Ureter (tissue), 1 donor: ENCODE results near the gene CBFA2T3. TPM values are rescaled to one million over a fixed set of nuclear protein-coding genes. Genes with fewer than 3 reads are reported as not detected.

Experiments used
- DNase-seq: peaks from one replicate; pipeline ENCODE4 v3.0.0-alpha.2; 2020; ENCODE audit warnings: low spot score
- total RNA-seq: library from RNA; stranded (reverse); gene quantifications from one replicate; pipeline ENCODE4 v1.2.4, GENCODE V29; 2023
- donor health status: DM: yes; HTN: yes; CAD: no.

Gene CBFA2T3
- total RNA-seq, 1 donor from 2014 or later: 11.2 TPM

DNA sequence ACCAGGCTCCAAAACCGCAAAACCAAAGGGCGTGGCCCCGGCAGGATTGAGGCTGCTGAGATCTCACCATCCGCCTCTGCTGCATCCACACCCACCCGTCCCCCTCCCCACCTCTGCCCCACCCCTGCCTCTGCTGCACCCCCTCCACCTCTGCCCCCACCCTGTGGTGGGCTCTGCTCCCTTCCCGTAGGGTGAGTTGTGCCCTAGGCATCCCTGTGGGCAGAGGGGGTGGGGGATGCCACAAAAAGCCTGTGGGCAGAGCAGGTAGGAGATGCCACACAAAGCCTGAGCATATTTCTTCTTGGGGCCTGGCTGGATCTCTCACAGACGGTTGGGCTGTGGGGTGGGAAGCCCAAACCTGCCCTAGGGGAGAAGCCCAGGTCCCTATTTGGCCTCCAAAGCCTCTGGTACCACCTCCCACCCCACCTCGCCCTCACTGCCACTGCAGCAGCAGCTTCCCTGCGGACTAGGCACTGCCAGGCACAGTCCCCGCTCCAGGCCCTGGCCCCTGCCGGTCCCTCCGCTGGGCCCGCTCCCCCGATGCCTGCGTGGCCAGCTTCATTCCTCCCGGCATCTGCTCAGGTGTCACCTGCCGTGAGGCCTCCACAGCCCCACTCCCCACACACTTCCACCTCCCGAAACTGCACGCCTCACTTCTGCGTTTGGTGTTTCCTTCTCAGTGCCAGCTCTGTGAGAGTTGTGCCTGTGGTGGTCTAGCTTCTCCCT, 99.3 kb downstream of the CBFA2T3 start:
- no peak for DNase-seq

DNA sequence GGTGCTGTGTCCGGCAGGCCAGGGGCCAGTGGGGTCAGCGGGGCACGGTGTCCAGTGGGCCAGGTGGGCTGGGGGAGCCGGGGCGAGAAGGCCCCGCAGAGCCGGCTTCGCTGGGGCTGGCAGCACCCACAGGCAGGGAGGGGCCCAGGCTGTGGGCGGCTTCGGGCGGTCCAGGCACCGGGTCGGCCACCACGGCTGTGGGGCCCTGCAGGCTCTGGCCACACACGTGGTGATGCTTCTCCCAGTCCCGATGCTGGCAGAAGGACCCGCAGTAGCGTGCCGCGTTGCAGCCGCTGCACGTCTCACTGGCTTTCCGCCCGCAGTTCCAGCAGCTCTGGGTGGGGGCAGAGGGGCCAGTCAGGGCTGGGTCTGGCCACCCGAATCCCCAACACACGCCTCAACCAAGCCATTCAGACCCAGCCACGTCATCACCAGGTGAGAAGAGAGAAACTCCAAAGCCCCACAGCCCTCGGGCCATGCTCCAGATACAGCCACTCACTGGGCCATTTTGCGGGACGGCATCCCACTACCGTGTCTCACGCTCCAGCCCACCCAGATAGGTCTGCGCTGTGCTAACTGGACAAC, 100.0 kb downstream of the CBFA2T3 start:
- no peak for DNase-seq

DNA sequence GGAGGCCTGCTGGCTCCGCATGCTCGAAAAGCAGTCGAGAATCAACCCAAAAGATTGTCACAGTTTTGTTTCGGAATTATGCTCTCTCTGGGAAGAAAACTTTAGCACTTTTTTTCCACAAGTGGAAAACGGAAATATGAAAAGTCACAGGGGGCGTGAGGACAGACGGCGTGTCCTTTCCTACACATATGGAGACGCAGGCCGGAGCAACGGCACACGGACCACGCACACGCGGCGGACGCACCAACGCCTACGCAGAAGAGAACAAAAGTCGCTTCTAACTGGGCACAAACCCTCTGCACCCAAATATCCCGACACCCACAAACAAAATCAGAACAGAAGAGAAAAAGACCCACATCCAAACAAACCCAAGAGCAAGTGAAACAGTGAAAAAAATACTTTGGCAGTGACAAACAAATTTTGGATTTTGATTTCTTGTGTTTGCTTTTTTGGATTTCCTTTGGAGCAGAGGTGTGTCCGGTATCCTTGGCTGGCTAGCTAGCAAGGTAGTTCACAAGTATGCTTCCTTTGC, 101.2 kb downstream of the CBFA2T3 start:
- DNase-seq: no peak

DNA sequence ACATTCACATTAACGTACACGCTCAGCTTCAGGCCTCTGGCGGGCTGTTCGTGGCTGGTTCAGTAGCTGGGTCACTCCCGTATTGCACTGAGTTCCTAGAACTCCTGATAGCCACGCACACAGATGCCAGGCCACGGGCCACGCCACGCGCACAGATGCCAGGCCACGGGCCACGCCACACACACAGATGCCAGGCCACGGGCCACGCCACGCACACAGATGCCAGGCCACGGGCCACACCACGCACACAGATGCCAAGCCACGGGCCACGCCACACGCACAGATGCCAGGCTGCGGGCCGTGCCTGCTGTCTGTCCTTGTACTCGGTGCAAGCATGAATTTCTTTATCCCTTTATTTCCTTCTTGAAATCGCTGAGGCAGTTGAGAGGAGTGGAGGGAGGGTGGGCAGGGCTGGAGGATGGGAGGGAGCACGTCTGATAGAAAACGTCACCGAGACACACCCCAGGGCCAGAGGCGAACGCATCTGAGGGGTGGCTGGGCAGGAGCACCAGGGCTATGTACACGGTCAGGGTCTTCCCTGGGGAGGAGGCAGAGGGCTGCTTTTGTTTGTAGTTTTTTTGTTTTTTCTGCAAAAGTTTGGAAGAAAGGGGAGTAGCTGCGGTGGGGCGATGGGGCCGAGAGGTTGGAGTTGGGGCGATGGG, 101.9 kb downstream of the CBFA2T3 start:
- no peak for DNase-seq

DNA sequence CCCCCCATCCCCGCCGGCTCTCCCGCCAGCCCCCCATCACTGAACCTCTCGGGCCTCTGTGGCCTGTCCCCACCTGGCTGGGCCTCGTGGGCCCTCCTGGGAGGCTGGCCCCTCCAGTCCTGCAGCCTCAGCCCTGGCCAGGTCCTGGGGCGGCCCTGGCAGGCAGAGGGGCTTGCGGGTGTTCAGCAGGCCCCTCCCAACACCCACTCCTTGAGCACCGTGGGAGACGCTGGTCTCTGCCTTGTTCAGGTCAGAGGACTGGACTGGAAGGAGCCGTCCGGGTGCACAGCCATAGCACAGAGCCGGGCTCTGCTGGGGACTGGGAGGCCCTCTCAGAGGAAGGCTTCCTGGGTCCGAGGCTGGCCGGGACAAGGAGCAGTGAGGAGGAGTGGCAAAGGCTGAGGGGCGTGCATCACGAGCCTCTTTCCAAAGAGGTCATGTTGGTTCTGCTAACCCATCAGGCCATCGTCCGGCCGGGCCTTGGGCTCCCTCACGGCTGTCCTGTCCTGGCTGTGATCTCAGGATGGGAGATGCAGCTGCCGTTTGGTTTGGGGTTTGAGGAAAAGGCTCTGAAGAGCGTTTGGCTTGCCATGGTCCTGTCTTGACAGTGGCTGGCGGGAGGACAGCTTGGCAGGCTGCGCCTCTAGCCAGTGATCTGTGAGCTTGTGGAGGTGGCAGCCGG, 104.2 kb downstream of the CBFA2T3 start:
- no peak for DNase-seq

DNA sequence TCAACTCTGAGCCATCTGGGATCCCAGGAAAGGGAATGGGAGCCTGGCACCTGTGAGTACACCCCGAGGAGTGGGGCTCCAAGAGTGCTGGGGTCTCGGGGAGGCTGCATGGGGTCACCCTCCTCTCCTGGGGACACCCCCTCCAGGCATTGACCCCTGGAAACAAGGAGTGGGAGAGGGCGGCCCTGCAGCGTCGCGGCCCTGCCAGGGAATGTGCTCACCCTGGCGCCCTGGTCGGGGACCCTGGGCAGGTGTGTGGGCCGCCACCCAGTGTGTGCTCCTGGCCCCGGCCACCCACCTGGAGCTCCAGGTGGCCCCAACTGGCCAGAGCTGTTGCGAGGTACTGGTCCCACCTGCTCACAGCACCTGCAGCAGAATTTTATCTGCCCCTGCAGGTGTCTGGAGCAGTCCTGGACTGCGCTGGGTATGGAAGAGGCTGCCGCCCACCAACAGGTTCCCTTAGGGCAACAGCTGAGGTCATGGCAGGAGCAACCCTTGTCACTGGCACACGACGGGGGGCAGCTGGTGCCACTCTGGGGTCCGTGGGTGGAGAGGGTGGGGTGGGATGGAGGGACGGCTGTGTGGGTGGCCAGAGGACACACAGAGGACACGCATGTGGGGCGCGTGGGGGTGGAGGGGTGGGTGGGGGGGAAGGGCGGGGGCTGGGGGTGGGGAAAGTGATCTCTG, 105.1 kb downstream of the CBFA2T3 start:
- DNase-seq: no peak

DNA sequence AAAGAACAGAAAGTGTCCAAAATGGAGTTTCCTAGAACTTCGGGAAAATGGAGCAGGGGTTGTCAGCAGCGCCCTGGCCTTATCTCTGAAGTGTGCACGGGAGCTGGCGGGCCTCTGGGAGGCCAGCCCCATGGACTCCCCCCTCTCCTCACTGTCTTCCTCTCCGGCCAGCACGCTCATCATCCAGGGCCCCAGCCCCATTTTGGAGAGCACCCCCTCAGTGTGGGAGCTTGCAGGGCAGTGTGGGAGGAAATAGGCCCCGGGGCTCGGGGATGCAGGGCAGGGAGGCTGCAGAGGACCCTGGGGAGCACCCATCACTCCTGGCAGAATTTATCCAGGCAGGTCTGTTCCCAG, 105.7 kb downstream of the CBFA2T3 start:
- DNase-seq: no peak

DNA sequence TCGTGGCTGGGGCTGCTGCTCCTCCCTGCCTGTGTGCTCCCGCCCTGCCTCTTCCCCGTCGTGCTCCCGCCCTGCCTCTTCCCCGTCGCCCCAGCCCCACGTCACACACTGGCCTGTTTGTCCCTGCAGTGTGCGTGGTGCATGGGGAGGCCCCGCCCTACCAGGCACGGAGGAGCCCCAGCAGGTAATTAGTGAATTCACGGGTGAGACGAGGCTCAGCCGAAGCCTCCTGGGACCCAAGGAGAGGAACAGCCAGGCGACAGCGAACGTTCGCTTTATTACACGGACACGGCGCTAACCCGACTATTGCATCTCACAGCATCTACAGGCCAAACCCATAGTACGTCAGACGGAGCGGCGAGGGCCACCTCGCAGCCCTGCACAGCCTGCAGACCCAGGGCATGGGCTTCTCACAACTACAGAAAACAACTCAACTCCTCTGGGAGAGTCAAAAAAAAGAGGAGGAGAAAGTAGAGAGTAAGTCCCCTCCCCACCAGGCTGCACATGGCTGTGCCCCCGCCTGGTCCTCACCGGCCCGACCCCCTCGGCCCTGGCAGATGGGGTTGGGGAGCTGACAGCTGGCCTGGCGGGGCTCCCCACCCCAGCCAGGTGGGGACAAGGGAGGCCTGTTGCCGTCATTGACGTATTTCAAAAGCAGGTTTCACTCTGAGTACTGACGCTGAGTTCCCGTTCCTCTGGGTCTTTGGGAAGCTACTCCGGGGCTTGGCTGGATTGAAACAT, 106.2 kb downstream of the CBFA2T3 start:
- DNase-seq: no peak

DNA sequence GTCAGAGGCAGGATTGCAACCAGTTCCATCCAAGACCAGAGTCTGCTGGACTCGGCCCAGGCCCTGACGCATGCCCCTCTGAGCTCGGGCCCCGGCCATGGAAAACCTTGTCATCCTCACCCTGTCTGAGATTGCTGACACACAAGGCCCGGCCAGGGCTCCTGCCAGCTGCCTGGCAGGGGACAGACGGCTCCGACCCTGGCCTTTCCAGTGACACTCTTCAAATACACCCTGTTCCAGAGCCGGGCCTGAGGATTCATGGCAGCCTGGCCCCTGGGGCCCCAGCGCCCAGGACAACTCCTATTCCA, 107.4 kb downstream of the CBFA2T3 start:
- no peak for DNase-seq

DNA sequence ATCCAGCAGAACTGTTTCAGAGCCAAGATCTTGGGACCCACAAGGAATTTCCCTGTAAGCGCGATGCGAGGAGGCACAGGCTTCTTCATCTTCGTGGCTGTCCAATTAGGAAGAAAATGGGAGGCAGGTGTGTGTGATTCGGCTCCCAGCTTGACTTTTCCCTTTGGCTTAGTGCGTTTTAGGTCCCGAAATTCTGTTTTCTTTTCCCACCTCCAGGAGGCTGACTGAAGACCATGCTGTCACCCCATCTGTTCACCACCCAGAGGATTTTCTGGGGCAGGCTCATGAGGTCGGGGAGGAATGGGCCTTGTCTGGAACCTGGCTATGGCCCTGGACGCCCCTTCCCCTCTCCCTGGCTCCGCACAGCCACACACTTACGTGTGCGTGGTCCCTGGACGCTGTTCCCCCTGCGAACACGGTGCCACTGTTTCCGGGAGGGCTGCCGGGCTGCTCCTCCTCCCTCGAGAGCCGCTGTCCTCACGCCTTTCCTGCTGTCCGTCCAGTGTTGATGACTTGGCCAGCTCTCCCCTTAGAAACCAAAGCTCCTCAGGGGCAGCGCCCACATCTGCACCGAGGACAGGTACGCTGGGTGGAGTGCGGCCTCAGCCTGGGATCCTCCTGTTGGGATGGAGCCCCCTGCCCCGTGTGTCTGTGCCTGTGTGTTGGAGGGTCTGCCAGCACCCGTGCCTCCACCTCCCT, 107.9 kb downstream of the CBFA2T3 start:
- no peak for DNase-seq

DNA sequence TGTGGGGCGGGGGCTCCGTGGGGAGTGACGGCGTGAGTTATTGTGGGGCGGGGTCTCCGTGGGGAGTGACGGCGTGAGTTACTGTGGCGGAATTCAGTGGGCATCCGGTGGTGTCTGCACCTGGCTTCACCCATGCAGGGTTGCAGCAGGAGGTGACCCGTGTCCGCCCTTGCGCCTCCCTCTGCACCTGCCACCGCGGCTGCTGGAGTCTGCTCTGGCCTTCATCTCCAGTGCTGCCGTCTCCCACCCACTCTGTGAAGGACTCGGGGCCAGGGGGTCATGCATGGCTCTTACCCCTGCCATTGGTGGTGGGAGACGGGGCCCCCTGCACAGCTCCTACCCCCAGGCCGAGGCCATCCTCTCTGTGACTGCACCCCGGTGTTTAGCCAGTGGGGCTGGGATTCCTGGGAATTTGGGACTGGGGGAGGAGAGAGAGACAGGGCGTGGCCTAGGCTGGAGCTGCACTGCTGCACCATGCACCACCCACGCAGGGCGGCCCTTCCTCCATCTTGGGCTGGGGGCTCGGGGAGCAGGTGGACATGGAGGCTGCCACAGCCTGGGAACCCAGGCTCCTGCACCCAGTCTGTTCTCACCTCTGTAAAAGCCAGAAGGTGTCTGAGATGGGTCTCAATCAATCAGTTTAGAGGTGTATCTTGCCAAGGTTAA, 109.3 kb downstream of the CBFA2T3 start:
- DNase-seq: no peak

DNA sequence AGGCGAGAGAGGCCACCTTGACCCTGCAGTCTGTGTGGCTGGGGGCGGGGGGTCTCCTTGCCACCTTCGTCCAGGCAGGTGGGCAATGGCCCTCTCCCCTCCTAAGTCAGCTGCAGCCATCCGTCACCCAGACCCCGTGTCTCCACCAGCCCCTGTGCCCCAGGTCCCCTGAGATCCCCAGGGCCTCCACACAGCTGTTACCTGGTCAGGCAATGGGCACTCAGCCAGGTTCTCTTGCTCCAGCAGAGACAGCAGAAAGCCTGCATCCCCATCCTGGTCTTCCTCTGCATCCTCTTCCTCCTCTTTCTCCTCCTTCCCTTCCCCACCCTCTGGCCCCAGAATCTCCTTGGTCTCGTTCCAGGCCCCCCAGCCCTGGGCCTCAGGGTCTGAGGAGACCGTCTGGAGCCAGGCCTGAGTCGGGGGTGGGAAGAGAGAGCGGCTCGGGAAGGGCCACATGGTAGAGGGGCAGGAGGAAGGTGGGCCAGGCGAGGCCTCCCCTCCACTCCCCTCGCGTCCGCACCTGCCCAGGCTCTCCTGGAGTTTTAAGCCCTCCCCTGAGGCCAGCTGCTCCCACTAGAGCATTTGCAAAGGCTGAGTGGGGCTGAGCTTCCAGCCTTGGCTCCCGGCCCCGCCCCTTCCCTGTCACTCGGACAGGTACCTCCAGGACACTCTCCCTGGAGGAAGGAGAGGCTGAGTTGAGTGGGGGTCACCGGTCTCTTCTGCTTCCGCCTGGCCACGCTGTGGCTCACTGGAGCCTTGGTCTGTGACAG, 110.7 kb downstream of the CBFA2T3 start, which contains the start of gene PABPN1L:
Gene PABPN1L (minus strand): TSS at position 510 of the 770 bp plus-strand sequence. CDS start 54 bp downstream, at position 456.
- no peak for DNase-seq

DNA sequence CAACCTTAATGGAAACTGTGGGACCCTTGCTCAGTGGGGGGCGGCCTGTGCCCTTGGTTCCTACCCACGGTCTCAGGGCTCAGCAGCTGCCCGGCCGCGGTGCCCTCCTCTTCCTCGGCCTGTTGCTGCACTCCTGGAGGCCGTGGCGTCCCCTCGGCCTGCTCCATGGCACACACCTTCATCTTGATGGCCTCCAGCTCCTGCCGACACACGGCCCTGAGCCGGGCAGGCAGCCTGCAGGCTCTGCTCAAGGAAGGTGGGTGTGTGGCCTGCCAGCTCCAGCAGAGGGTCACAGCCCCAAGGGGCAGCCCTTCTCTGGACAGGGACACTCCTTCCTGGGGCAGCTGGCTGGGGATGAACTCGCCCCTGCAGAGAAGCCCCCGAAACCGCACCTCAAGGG, 111.3 kb downstream of the CBFA2T3 start:
- DNase-seq: no peak

DNA sequence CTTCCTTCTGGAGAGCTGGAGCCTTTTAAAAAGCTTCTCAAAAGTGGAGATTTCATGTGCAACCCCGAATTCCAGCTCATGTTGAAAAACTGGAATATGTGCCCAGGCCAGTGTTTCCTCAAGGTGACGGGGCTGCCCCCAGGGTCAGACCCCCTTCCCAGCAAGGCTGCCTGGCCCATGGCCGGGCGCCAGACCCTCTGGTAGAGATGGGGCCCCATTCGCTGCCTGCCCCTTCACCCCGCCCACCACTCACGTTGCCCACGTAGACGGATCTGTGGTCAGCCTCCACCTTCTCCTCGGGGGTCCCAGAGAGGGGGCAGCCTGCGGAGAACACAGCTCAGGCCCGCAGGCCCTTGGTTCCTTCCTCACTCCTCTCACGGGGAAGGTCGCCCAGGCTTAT, 111.7 kb downstream of the CBFA2T3 start:
- DNase-seq: no peak

DNA sequence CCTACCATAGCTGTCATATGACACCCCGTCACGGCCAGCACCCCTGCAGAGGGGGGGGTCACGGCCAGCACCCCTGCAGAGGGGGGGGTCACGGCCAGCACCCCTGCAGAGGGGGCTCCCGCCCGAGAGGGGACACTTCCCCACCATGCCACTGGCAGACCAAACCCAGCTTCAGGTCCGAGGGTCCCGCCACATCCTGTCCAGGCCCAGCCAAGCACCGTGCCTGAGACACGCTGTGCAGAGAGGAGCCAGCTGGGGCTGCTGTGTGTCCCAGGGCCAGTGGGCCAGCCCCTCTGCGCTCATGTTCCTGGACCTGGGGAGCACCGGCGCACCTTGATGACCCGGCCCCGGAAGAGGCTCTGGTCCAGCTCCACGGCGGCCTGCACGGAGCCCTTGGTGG, 112.5 kb downstream of the CBFA2T3 start:
- DNase-seq: no peak

DNA sequence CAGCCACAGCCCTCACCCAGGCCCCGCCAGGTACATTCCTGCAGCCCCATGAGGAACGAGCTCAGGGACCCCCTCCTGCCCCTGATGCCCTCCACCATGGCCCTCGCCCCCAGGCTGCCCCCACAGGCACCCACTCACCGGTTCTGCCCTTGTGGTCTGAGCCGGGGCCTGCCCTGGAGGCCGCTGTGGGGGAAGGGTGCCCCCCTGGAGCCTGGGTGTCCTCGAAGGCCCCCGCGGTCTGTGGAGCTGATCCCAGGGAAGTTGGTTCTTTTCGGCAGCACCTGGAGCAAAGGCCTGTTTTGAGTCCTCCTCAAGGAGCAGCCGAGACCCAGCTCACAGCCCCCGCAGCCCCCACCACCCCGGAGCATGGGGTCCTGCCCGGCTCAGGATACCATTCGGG, 112.9 kb downstream of the CBFA2T3 start:
- DNase-seq: no peak

DNA sequence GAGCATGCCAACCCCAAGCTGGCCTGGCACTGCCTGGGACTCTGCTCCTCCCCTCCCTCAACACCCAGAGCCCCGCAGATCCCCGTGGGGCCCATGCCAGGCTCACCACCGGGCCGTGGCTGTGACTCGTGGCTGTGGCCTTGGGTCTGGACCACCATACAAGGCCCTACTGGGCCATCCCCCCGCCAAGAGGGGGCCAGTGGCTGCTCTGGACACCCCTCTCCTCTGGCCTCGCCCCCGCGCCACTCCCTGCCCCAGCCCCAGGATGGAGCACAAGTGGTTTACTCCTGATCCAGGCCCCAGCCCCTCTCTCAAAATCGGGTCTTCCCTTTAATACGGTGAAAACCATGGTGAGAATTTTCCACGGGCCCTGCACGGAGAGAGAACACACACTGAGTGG, 113.6 kb downstream of the CBFA2T3 start:
- no peak for DNase-seq

DNA sequence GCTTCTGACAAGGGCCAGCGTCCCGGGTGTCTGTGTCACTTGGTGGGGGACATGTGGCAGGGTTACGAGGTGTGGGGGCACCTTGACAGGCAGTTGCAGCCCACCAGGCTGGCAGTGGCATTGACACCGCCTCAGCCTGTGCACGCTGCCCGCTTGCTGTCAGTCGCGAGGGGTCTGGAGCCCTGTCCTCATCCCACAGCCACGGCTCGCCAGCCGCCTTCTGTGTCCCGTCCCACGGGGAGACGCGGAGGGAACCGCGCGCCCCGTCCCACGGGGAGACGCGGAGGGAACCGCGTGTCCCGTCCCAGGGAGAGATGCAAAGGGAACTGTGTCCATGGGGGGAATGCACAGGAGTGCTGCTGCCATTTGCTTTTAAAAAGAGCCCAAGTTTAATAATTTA, 114.0 kb downstream of the CBFA2T3 start:
- DNase-seq: no peak

DNA sequence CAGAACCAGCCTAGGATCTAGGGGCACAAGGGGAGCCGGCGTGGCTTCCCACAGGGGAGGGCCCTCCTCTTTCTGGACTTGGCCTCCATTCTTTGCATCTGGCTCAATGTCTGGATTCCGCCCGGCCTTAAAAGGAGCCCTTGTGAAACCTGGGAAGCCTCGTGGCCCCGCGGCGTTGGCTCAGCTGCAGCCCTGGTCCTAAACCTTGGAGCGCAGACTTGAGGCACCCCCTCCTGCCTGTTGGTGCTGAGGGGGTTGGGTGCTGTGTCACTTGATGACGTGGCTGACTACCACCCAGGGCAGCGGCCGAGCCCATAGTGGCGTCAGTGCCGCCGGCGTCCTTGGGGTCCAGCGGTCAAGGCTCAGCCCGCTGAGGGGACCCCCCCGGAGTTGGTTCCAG, 115.6 kb downstream of the CBFA2T3 start:
- no peak for DNase-seq
